ENCODE data around the gene CACHD1. TPM values are rescaled to one million over a fixed set of nuclear protein-coding genes. Genes with fewer than 3 reads are reported as not detected.

CACHD1 gene
- total RNA-seq, 1 experiment from 2014 or later = 0.31 TPM

DNA sequence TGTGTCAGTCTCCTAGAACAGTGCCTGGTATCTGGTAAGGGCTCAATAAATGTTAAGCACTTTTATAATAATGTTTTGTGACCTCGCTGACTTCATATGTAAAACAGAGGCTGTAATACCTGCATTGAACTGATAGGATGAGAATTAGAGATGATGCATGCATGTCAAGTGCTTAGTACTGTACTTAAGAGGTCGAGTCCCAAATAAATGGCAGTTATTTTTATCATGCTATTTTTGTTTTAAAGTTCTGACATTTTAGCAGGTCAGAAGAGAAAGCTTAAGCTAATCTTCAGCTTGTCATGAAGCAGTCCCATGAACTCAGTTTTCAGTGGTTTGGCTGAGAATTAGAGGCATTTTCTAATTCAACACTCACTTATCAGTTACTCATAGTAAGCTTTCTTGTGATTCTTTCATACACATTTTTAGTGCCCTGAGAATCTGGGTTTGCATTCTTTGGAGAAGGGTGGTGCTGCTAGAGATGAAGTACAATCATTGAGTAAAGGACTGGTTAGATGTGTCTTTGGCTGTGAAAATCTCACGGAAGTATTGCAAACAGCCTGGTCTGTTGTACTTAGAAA lies 199.3 kb downstream of the CACHD1 start:
- no peak for DNase-seq (ENCODE audit: low spot score)
- in situ Hi-C loops (cut with HindIII; ENCODE audit: low sequenced_read_pairs) = no loop called here

DNA sequence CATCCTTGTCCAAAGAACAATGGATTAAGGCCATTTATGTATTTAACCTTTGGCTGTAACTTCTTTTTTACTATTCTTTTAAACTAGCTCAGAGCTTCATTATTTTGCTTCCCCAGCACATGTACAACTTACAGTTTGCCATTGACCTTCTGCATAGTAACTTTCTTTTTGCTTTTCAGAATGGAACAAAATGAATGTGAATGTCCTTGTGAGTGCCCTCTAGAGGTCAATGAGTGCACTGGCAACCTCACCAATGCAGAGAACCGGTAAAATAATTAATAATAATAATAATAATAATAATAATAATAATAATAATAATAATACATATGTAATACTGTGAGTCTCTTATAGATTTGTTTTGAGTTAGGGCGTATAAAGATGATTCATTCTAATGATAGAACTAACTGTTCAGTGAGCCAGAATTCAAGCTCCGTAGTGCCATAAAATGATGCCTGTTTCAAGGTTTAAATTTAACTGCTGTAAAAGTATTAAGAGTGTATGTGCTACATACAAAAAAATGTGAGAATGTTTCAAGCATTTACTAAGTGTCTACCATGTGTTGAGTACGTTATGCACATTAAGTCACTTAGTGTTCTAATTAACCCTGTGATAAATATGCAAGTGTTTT lies 205.9 kb downstream of the CACHD1 start:
- in situ Hi-C loops (cut with HindIII; ENCODE audit: low sequenced_read_pairs) = no loop called here
- DNase-seq (ENCODE audit: low spot score) = peak; percentile 15

DNA sequence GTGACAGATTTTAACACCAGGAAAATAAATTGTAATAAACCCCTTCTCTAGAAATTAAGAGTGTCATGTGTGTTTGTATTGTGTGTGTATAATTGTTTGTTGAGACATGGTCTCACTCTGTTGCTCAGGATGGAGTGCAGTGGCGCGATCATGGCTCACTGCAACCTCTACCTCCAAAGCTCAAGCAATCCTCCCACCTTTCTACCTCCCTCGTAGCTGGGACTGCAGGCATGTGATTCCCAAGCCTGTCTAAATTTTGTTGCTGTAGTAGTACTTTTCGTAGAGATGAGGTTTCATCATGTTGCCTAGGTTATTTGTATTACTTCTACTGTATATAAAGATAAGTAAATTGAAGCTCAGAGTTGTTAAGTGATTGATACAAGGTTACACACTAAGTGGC lies 206.5 kb downstream of the CACHD1 start:
- in situ Hi-C loops (cut with HindIII; ENCODE audit: low sequenced_read_pairs) = no loop called here
- DNase-seq (ENCODE audit: low spot score) = no peak

DNA sequence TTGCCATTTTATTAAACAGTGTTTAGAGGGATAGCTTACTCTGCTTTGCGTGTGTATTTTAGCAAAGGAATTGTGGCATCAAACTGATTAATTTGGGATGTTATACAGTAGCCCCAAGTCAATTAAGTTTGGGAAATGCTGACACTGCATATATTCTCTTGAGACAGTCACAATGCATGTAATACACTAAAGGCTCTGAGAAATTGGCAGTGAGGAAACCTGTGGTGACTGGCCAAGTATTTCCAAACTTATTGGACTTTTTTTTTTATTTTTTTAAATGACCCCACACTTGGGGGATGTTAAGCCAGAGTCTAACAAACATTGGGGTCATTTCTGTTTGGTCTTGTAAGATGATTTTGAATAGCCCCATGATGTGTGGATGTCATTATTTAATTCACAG lies 207.6 kb downstream of the CACHD1 start:
- in situ Hi-C loops (cut with HindIII; ENCODE audit: low sequenced_read_pairs) = no loop called here
- DNase-seq (ENCODE audit: low spot score) = no peak

DNA sequence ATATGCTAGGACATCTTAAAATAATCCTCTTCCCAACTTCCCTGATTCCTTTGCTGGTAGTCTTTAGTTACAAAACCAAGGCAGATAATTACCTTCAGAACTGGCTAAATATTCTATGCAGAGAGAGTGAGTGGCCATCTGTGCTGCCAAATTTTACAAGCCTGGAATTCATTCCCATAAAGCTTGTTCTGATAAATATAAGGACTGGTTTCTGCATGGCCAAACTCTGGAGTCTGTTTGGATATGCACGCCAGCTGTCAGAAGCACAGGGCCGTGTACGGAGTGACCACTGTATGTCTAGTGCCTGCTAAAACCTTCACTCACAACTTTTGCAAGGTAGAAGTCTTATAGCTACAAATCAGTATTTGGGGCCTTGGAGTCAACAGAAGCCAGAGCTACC lies 208.4 kb downstream of the CACHD1 start:
- in situ Hi-C loops (cut with HindIII; ENCODE audit: low sequenced_read_pairs) = no loop called here
- no peak for DNase-seq (ENCODE audit: low spot score)

DNA sequence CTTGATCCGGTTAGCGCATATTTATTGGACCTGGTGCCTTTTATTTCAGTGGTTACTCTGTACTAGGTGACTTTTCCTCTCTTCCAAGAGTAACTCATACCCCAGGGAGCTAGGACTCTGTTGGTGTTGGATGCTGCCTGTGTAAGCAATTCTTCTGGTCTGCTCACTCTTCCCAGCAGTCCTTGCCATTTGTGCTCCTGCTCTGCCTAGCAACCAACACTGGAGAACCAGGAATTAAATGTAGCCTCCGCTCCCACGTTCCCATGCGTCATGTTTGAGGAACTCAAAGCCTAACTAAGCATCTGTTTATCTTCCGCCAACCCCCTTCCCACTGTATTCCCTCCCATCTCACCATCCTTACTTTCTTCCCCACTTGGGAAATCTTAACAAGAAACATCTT lies 209.2 kb downstream of the CACHD1 start:
- in situ Hi-C loops (cut with HindIII; ENCODE audit: low sequenced_read_pairs) = no loop called here

DNA sequence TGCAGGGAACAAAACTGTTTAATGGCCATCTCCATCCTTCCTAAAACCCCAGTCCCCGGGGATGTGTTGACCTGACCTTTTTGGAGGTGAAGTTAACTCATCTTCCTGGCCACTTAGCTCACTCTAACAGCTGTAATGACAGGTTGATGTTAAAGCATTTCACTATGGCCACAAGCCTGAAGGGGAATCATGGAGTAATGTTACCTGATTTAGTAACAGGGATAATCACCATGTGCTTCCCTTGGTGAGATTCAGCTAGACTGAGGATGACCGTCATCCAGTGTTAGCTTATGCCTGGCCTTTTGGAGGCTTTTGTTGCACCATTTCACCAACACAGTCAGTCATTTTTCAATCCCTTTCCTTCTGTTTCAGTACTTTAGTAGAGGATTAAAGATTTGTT lies 210.7 kb downstream of the CACHD1 start:
- in situ Hi-C loops (cut with HindIII; ENCODE audit: low sequenced_read_pairs) = no loop called here
- DNase-seq (ENCODE audit: low spot score) = no peak

More for the DNA sequence above, 209.2 kb downstream of the CACHD1 start:
- no peak for DNase-seq (ENCODE audit: low spot score)

DNA sequence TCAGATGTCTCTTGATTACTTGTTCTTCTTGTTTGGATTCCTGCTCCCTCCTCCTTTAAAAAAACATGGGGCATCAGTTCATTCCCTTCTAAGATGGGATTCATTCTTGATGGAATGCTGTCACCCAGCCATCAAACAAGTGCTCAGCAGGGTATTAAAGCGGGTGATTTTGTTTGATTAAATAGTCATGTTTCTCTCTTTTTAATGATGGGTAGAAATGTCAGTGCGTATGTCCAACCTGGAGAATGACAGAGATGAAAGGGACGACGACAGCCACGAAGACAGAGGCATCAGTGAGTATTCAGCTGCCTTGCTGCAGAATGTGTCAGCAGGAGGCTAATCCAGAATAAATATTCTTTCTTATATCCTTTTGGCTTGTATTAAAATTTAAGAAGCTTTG lies 211.1 kb downstream of the CACHD1 start:
- in situ Hi-C loops (cut with HindIII; ENCODE audit: low sequenced_read_pairs) = no loop called here
- DNase-seq (ENCODE audit: low spot score) = no peak

DNA sequence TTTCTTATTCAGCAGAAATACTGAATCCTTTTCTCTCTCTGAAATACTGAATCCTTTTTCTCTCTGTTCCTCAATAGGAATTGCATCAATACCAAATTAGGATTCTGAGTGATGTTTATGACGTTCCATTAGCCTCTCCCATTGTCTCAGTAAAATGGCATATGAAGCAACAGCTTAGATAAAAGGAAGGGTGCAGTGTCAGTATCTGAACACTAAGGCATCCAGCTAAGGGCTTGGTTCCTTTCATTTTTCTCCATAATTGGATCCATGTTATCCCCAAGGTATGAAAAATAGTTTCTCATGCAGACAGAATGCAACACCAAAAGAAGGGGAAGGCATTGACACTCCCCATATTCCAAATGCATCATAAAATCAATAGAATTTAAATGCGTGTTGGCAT lies 213.5 kb downstream of the CACHD1 start:
- DNase-seq (ENCODE audit: low spot score) = no peak
- in situ Hi-C loops (cut with HindIII; ENCODE audit: low sequenced_read_pairs) = no loop called here

DNA sequence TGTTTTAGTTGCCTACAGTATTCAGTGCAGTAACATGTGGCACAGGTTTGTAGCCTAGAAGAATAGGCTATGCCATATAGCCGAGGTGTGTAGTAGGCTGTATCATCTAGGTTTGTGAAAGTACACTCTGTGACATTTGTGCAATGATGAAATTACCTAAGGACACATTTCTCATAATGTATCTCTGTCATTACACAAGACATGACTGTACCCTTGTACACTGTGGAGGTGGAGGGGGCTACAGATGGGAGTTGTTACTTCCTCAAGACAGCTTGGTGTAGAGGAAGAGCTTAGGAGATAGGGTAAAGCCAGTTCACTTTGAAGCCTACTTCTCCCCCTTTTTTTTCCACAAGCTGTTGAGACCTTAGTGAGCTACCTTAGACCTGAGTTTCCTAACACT lies 215.3 kb downstream of the CACHD1 start:
- no peak for DNase-seq (ENCODE audit: low spot score)
- in situ Hi-C loops (cut with HindIII; ENCODE audit: low sequenced_read_pairs) = no loop called here

DNA sequence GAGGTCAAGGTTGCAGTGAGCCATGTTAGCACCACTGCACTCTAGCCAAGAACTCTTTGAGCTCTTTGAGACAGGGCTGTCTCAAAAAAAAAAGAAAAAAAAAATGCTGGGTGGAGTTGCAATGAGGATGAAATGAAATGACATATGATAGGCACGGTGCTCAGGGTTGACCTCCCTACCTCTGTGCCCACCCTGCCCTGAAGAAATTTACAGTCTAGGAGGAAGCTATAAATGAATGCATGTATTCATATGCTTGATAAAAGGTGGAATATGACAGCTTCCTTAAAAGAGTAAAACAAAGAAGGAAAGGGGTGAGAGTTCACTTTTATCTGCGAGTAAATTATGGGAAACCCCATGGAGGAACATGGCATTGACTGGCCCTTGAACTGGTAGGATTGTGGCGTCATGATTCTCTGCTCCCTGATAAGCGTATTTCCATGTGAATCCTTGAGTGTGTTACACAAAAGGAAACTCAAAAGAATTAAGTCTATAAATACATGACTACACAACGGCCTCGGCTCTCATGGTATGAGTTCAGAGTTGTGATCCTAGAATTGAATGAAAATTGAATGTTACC lies 215.9 kb downstream of the CACHD1 start:
- in situ Hi-C loops (cut with HindIII; ENCODE audit: low sequenced_read_pairs) = no loop called here
- no peak for DNase-seq (ENCODE audit: low spot score)

DNA sequence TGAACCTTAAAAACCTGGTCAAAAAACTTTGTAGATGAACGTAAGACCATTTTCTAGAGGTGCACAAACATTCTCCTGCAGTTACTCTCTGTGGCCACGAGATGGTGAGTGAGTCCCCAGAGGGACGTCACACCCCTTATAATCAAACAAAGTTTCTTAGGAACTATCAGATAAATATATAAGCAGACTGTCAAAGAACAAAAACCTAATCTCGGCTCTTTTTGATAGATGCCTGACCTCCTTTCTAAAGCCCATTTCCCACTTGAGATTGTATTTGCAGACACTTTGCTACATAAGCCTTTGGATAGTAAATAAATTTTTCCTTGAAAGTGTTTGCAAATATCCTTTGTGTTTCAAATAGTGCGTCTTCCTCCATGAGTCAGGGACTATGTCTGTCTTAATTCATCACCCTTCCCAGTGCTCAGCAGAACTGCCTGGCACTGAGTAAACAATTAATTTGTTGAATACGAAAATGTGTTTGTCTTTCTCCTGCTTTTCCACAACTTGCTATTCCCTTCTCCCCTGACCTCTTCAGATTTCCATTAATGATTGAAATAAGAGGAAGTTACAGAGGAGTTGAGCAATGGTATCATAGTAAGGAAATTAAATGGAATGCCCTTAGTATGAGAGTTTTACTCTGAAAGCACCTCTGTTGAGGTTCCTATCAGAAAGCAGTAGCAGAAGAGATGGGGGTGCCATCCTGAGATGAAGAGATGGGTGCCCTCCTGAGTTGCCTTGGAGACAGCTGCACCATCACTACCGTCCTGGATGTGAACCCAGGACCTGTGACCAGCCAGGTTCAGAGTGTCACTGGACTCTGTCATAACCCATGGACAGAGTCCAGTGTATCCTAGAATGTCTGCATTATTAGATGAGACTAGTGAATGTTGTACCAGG lies 217.1 kb downstream of the CACHD1 start:
- DNase-seq (ENCODE audit: low spot score) = peak; percentile 61
- in situ Hi-C loops (cut with HindIII; ENCODE audit: low sequenced_read_pairs) = no loop called here

DNA sequence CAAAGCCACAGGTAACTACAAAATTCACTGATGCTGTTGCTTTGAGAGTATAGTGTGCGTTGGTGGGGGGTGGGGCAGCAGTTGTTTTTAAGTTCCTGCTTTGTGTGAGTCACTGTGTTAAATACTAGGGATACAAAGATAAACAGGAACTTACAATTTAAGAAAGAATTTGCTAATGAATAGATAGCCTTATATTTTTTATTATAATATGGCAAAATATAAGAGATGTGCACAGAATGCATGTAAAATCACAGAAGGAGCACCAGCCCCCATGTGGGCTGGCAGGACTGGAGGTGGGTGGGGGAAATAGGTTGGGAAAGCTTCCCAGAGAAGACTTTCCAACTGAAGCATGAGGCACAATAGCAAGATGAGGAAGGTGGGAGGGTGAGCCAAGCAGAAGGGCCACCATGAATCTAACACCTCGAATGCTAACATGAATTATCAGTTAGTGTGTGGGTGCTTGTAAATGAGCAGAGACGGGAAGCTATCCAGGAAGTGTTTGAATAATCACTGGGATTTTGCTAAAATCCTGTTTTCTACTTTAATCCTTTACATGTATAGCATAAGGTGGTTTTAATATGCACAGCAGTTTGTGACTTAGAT lies 217.9 kb downstream of the CACHD1 start:
- no peak for DNase-seq (ENCODE audit: low spot score)
- in situ Hi-C loops (cut with HindIII; ENCODE audit: low sequenced_read_pairs) = no loop called here

DNA sequence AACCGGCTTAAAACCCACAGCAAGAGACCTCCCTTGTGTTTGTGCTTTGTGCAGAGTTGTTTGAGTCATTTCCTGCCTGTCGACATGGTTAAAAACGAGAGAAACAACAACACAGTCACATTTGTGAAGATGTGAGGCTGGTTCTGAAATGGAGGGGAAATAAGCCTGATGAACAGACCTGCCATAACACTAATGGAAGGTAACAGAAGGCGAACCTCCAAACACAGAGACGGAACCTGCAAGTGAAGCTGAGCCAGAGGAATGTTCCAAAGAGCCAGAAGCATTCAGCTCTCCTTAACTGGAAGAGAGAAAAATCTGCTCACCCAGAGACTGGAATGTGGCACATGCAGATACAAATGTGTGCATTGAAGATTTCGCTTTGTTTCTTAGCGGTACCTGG lies 221.7 kb downstream of the CACHD1 start:
- no peak for DNase-seq (ENCODE audit: low spot score)
- in situ Hi-C loops (cut with HindIII; ENCODE audit: low sequenced_read_pairs) = no loop called here

DNA sequence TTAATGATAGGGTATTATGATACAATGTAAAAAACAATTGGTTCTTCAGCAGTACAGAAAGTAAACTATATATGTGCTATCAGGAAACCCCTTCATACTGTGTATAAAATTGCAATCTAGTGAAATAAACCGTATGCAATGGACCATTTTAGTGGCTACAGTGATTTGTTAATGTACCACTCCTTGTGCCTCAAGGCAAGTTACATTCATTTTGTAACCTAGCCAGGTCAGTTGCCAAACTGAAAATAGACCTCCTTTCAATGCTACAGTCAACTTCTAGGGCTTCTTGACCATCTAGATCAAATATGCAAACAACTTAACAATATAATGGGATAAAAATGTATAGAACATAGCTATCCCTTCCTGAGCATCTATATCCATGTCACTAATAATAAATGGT lies 223.0 kb downstream of the CACHD1 start:
- in situ Hi-C loops (cut with HindIII; ENCODE audit: low sequenced_read_pairs) = no loop called here
- no peak for DNase-seq (ENCODE audit: low spot score)

DNA sequence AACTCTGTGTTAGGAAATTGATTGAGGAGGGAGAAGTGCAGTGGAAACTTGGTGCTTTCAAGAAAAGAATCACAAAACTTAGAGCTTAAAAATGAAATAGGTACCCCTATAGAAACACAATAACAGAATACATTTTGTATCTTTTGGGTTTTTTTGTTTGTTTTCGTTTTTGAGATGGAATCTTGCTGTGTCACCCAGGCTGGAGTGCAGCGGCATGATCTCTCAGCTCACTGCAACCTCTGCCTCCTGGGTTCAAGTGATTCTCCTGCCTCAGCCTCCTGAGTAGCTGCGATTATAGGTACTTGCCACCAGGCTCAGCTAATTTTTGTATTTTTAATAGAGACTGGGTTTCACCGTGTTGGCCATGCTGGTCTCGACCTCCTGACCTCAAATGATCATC lies 223.5 kb downstream of the CACHD1 start:
- DNase-seq (ENCODE audit: low spot score) = no peak
- in situ Hi-C loops (cut with HindIII; ENCODE audit: low sequenced_read_pairs) = no loop called here

DNA sequence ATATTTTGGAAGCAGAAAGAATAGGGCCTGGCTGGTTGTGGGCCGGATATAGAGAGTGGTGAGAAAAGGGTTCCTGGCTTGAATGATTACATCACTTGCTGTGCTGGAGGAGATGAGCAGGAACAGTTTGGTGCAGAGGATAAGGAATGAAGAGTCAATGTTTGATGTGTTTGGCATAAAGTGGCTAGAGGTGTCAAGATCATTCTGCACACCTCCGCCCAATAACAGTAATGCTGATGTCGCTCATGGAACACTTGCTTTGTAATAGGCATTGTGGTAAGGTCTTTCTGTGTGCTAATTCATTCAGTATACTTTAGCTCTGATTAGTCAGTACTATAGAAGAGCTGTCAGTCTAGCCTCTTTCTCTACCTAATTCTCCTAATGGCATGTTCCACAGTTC lies 226.9 kb downstream of the CACHD1 start:
- in situ Hi-C loops (cut with HindIII; ENCODE audit: low sequenced_read_pairs) = no loop called here
- DNase-seq (ENCODE audit: low spot score) = no peak

DNA sequence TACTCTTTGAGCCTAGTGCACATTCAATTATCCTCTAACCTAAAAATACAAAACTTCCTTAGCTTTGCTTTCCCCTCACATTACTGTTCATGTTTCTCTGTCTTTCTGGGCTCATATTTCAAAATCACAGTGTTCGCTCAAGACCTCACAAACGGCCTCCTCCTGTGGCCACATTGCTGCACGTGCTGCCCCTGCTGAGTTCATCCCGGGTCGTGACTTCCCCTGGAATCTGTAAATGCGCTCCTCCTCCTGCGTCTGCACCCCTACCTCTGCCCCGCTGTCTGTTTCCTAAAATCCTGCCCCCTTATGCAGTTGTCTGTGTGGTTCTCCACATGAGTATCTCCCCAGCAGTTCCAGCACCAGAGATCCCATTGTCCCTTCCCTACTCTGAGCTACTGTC lies 229.4 kb downstream of the CACHD1 start:
- no peak for DNase-seq (ENCODE audit: low spot score)
- in situ Hi-C loops (cut with HindIII; ENCODE audit: low sequenced_read_pairs) = no loop called here

DNA sequence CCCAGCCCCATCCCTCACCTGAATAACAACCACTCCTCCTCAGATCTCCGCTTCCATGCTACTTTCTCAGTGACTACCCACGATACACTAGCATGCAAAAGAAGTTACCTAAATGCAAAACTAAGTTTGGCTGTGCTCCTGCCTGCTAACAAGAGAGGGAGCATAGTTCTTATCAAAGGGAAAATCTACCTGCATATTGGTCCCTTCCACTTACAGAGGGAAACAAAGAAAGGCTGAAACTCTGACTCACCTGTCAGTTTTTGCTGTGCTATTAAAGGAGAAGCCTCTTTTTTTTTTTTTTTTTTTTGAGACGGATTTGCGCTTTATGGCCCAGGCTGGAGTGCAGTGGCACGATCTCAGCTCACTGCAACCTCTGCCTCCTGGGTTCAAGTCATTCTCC lies 231.1 kb downstream of the CACHD1 start:
- in situ Hi-C loops (cut with HindIII; ENCODE audit: low sequenced_read_pairs) = no loop called here
- no peak for DNase-seq (ENCODE audit: low spot score)

DNA sequence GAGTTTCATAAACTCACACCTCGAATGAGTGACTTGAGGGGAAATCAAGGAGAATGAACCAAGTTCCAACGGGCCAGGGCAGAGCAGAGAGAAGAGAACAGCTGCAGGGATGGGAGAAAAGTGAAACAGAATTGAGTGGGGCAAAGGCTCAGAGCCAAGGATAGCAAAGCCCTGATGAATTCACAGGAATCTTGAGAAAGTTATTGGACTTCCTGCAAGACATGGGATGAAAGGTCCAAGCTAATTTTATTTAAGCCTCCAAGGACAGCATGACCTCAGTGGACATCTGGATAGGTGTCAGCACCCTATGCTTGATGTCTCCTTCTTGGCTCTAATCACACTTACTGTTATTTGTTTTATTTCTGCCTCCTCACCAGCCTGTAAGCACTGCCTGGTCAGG lies 232.0 kb downstream of the CACHD1 start:
- in situ Hi-C loops (cut with HindIII; ENCODE audit: low sequenced_read_pairs) = no loop called here
- DNase-seq (ENCODE audit: low spot score) = no peak

Data from G401 (cell line).